ENCODE measurements around the gene CHD5. TPM values are rescaled to one million over a fixed set of nuclear protein-coding genes. Genes with fewer than 3 reads are reported as not detected.

The CHD5 gene
- total and polyA plus RNA-seq, 4 donors: 0.10 to 0.55 (median 0.31) TPM

DNA sequence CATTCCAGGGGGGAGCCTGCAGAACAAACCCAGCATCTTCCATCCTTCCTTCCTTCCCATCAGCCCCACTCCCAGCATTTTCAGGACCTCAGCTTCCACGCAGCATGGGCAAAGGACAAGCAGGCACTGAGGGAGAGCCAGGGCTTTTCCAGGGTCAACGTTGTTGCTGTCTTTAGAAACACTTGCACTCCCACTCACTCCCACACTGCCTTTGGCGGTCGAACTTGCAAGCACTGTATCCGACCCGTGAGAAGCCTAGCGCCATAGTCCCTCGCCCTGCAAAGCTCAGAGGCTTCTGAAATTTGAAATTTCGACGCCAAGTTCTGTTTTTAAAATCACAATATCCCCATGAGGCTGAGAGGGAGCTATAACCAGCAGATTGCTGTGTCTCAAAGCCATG, 87.0 kb downstream of the CHD5 start:
- no peaks in the 10 kb centered on the region for H3K9me3 ChIP-seq (ENCODE audit: control insufficient read depth in 4 of 4, insufficient read depth in 3 of 4, low read length in 3 of 4)
- WGBS, 2 donors: 81 to 89% methylated on average over 10 of the region's 10 CpGs
- H3K9ac ChIP-seq (ENCODE audit: insufficient read depth in 1 of 2, low read length in 2 of 2): no peak overlapping the region
- DNase-seq (no peak), ATAC-seq (ENCODE audit: insufficient read depth, low FRiP score) (no peak)
- H3K36me3 ChIP-seq (ENCODE audit: control insufficient read depth in 4 of 4, insufficient read depth in 4 of 4, low read length in 4 of 4): peaks cover 0 to 10% (median 0%) of the 10 kb centered on the region in 4 donors
- peaks cover 0 to 3% (median 0%) of the 10 kb centered on the region in 3 donors for H3K27me3 ChIP-seq (ENCODE audit: control insufficient read depth in 3 of 3, insufficient read depth in 3 of 3, low read length in 2 of 3)
- H3K4me3 ChIP-seq: no peak overlapping the region
- H3K4me1 ChIP-seq (ENCODE audit: control insufficient read depth in 5 of 5, insufficient read depth in 5 of 5, low read length in 5 of 5): no peaks in the 10 kb centered on the region
- TF ChIP-seq CTCF (IDR thresholded peaks at IDR 0.05; ENCODE audit: control extremely low read depth, extremely low read depth): no peak
- H3K27ac ChIP-seq (ENCODE audit: low read depth in 1 of 2, low read length in 1 of 2): no peak overlapping the region

DNA sequence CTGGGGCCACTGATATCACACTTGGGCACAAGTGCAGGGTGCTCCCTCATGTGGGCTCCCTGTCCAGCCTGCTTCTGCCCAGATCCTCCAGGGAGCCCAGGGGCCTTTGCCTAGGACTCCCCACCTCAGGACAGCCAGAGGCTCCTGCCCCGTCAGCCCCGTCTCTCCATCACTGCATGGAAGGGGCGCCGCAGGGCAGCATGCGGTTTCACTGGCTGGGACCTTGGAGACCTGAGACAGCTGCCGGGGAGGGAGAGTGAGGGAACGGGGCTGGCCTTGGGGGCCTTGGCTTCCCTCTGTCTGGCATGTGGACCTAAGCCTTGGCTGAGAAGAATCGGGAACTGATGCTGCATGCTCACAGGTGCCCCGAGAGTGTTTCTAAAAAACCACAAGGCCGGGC, 87.9 kb downstream of the CHD5 start:
- no peak for TF ChIP-seq CTCF (IDR thresholded peaks at IDR 0.05; ENCODE audit: control extremely low read depth, extremely low read depth)
- Histone ChIP-seq H3K4me1 (ENCODE audit: control insufficient read depth in 5 of 5, insufficient read depth in 5 of 5, low read length in 5 of 5) (no peaks in the 10 kb centered on the region), H3K27ac (ENCODE audit: low read depth in 1 of 2, low read length in 1 of 2) (no peak overlapping the region), H3K9me3 (ENCODE audit: control insufficient read depth in 4 of 4, insufficient read depth in 3 of 4, low read length in 3 of 4) (no peaks in the 10 kb centered on the region), H3K4me3 (no peak overlapping the region), H3K36me3 (ENCODE audit: control insufficient read depth in 4 of 4, insufficient read depth in 4 of 4, low read length in 4 of 4) (peaks cover 0 to 10% (median 0%) of the 10 kb centered on the region in 4 donors), H3K27me3 (ENCODE audit: control insufficient read depth in 3 of 3, insufficient read depth in 3 of 3, low read length in 2 of 3) (peaks cover 0 to 3% (median 0%) of the 10 kb centered on the region in 3 donors), H3K9ac (ENCODE audit: insufficient read depth in 1 of 2, low read length in 2 of 2) (no peak overlapping the region)
- WGBS, 2 donors: 88 to 90% methylated on average over 10 of the region's 10 CpGs
- DNase-seq: no peak
- ATAC-seq (ENCODE audit: insufficient read depth, low FRiP score): no peak

DNA sequence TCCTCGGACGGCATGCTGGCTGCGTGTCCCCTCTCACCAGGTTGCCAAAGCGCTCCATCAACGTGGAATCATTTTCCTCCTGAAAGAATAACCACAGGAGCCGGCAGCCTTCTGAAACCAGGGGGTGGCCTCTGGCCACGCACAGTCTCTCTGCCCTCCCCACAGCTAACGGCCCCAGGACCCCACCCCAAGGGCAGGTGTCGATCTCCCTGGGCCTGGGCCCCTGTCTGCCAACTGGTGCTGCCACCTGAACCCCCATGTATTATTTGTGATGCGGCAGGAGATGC, 88.4 kb downstream of the CHD5 start:
- no peaks in the 10 kb centered on the region for H3K4me1 ChIP-seq (ENCODE audit: control insufficient read depth in 5 of 5, insufficient read depth in 5 of 5, low read length in 5 of 5)
- TF ChIP-seq CTCF (IDR thresholded peaks at IDR 0.05; ENCODE audit: control extremely low read depth, extremely low read depth): no peak
- peaks cover 0 to 3% (median 0%) of the 10 kb centered on the region in 3 donors for H3K27me3 ChIP-seq (ENCODE audit: control insufficient read depth in 3 of 3, insufficient read depth in 3 of 3, low read length in 2 of 3)
- 87 to 93% methylated on average over 10 of the region's 10 CpGs for WGBS, 2 donors
- DNase-seq (no peak), ATAC-seq (ENCODE audit: insufficient read depth, low FRiP score) (no peak)
- no peak overlapping the region for H3K27ac ChIP-seq (ENCODE audit: low read depth in 1 of 2, low read length in 1 of 2)
- no peaks in the 10 kb centered on the region for H3K9me3 ChIP-seq (ENCODE audit: control insufficient read depth in 4 of 4, insufficient read depth in 3 of 4, low read length in 3 of 4)
- peaks cover 0 to 10% (median 0%) of the 10 kb centered on the region in 4 donors for H3K36me3 ChIP-seq (ENCODE audit: control insufficient read depth in 4 of 4, insufficient read depth in 4 of 4, low read length in 4 of 4)
- H3K9ac ChIP-seq (ENCODE audit: insufficient read depth in 1 of 2, low read length in 2 of 2): no peak overlapping the region
- no peak overlapping the region for H3K4me3 ChIP-seq

Data from lung (tissue), 12 donors.